Right lobe of liver (tissue), 6 donors: Measurements from ENCODE around the gene ZNF626. TPM values are rescaled to one million over a fixed set of nuclear protein-coding genes. Genes with fewer than 3 reads are reported as not detected.
"Not testable (repeated sequence)": the region's sequence is repeated elsewhere in the genome, so short reads cannot be mapped to it uniquely, and the experiment has no call there.

Experiments used
- ATAC-seq, 4 donors: fragments of 200-7000 bp; cut with Tn5 transposase; one replicate each; pipeline ENCODE4 v1.9.1; 2020; ENCODE audit warnings: mild to moderate bottlenecking in 4 of 4, moderate library complexity in 4 of 4
- DNase-seq, 3 donors: peaks; one replicate each; pipeline ENCODE4 v3.0.0-alpha.2; 2020
- H3K27ac ChIP-seq, 3 donors: fragments of 200-600 bp; one replicate each; pipeline ENCODE4 v1.8.0; 2022
- H3K27me3 ChIP-seq, 2 donors: fragments of 200-600 bp; one replicate each; pipeline ENCODE4 v1.8.0; 2022
- H3K36me3 ChIP-seq, 4 donors: fragments of 200-600 bp; sonication (generic) in 1 of 4; one replicate each; pipeline versions ENCODE4 v1.5.1 to v1.8.0; 2017 to 2022; ENCODE audit warnings: control low read depth in 1 of 4
- H3K4me1 ChIP-seq, 4 donors: fragments of 200-600 bp; sonication (generic) in 1 of 4; one replicate each; pipeline versions ENCODE4 v1.5.1 to v1.8.0; 2017 to 2022; ENCODE audit warnings: control low read depth in 1 of 4
- H3K4me3 ChIP-seq, 3 donors: fragments of 200-600 bp; one replicate each; pipeline ENCODE4 v1.8.0; 2022
- H3K9me3 ChIP-seq, 4 donors: fragments of 200-600 bp; sonication (generic) in 1 of 4; one replicate each; pipeline versions ENCODE4 v1.5.1 to v1.8.0; 2017 to 2022; ENCODE audit warnings: control low read depth in 1 of 4
- CTCF ChIP-seq, 4 donors: fragments of 200-600 bp in 3 of 4; fragments of 450-650 bp in 1 of 4; IDR thresholded peaks; one replicate each; pipeline versions ENCODE4 v1.5.1 to v1.8.0; 2016 to 2022; ENCODE audit warnings: antibody characterized with exemption in 4 of 4, mild to moderate bottlenecking in 2 of 4
- POLR2A ChIP-seq: fragments of 450-650 bp; IDR thresholded peaks from one replicate; pipeline ENCODE4 v1.6.1; 2017; ENCODE audit warnings: antibody characterized with exemption, mild to moderate bottlenecking
- WGBS: methylation state at CpG from one replicate; pipeline ENCODE4 v1.1.6; 2018; ENCODE audit warnings: low coverage, low lambda C conversion rate; ENCODE audit not compliant: insufficient coverage; ENCODE audit errors: missing lambda C conversion rate; 5-methylcytosine and 5-hydroxymethylcytosine counted together
- intact Hi-C, 2 donors: fragments of 100-400 bp; cut with DNase I; formaldehyde crosslinking; loops; one replicate each; pipeline versions ENCODE4 v1.11.2 to v1.14.1; 2022
- total RNA-seq, 6 experiments: library from RNA; depleted of rRNA in 2 of 6; stranded (reverse); fragments of >200 nt in 2 of 6; fragmentation: NEBNext Ultra II Directional in 3 of 6; extraction: Animal tissue kit (Norgen Biotek cat#: 25700) in 3 of 6; gene quantifications; one replicate each; pipeline versions ENCODE4 v1.1.0 to v1.2.4, GENCODE V29; 2016 to 2023
- donor health status: DM: no; HTN: yes; CAD: no.
- donor health status: DM: no; HTN: no; CAD: no.
- donor health status: DM: no; HTN: no; CAD: no.
- donor health status: DM: no; HTN: yes; CAD: no.
- donor health status: DM: no; HTN: yes; CAD: no.

Gene ZNF626
- total RNA-seq, 6 experiments from 2014 or later: 2.1 to 4.9 (median 3.0) TPM

DNA sequence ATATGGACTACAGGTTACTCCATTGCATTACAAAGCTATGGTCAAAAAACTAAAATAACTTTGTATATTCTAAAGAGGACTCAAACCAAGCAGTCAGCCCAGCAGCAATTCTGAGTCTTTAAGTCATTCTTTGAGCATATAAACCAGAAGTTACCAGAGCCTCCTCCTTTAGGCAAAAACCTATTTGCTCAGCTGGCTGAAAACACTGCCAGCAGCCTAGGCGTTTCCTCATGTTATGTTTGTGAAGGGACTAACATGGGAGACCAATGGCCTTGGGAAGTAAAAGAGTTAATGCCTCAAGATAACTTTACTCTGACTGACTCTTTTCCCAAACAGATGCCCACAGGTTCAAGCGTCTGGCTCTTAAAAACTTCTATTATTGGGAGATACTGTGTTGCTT is 45.3 kb downstream of the ZNF626 start:
- Histone ChIP-seq H3K9me3 (peaks cover 0 to 12% (median 5%) of the 10 kb centered on the region in 4 donors), H3K27me3 (no peaks in the 10 kb centered on the region), H3K36me3 (no peaks in the 10 kb centered on the region), H3K27ac (no peak overlapping the region), H3K4me3 (no peak overlapping the region), H3K4me1 (no peaks in the 10 kb centered on the region)
- intact Hi-C loops: no loop called here
- TF ChIP-seq CTCF (IDR thresholded peaks at IDR 0.05): no peak
- no peak for TF ChIP-seq POLR2A
- WGBS: 100% methylated on average over 1 of the region's 2 CpGs
- no peak for DNase-seq
- ATAC-seq: no peak

DNA sequence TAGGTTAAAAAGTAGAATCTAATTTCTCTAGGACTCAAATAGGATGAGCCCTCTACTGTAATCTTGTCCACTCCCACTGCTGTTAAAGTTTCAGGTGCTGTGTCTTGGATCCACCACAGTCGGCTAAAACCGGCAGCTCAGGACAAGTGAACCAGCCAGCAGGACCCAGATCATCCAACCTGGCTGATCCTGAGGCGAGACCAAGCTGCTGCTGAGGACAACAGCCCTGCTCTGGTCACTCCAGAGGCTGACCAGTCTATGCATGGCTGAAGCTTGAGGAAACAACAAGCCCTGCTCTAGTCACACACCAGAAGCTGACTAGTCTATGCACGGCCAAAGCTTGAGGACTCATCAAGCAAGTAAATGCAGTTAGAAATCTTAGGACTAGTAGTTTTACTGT is 46.4 kb downstream of the ZNF626 start:
- H3K4me1 ChIP-seq, ATAC-seq, H3K9me3 ChIP-seq, intact Hi-C loops, H3K27me3 ChIP-seq, DNase-seq, H3K27ac ChIP-seq, H3K4me3 ChIP-seq, H3K36me3 ChIP-seq: not testable (repeated sequence)
- 82% methylated on average over 3 of the region's 4 CpGs for WGBS

- intact Hi-C loops: no loop called here
- no peak for ATAC-seq
- 25% methylated on average over 3 of the region's 5 CpGs for WGBS
- no peaks in the 10 kb centered on the region for H3K4me1 ChIP-seq
- H3K4me3 ChIP-seq: peak overlapping the region in 1 of 3 donors; percentile 18
- TF ChIP-seq POLR2A (no peak), CTCF (IDR thresholded peaks at IDR 0.05) (no peak)
- no peak for DNase-seq
- H3K36me3 ChIP-seq: no peaks in the 10 kb centered on the region
- no peaks in the 10 kb centered on the region for H3K27me3 ChIP-seq
- H3K27ac ChIP-seq: no peak overlapping the region
- peaks cover 0 to 12% (median 0%) of the 10 kb centered on the region in 4 donors for H3K9me3 ChIP-seq
Measured at GRCh38 chr19:20612711-20613316, 48.6 kb downstream of the ZNF626 start.

GRCh38 chr19:20611866-20612265 is 49.5 kb downstream of the ZNF626 start:
- WGBS: 57% methylated on average over 3 of the region's 6 CpGs
- H3K27ac ChIP-seq: no peak overlapping the region

More at GRCh38 chr19:20611866-20612265, 49.5 kb downstream of the ZNF626 start:
- intact Hi-C loops: no loop called here
- no peak for DNase-seq
- H3K4me3 ChIP-seq: no peak overlapping the region
- ATAC-seq: peak in 2 of 4 donors; percentile 26 to 41
- peaks cover 0 to 12% (median under 1%) of the 10 kb centered on the region in 4 donors for H3K9me3 ChIP-seq
- H3K27me3 ChIP-seq: no peaks in the 10 kb centered on the region
- H3K4me1 ChIP-seq: no peaks in the 10 kb centered on the region
- TF ChIP-seq POLR2A (no peak), CTCF (IDR thresholded peaks at IDR 0.05) (no peak)
- H3K36me3 ChIP-seq: no peaks in the 10 kb centered on the region
